Naive thymus-derived CD8-positive, alpha-beta T cell (primary cell): ENCODE results near the gene DOCK3. TPM values are rescaled to one million over a fixed set of nuclear protein-coding genes. Genes with fewer than 3 reads are reported as not detected.
A peak's percentile ranks its signal among the peaks of the same experiment; 100 is the strongest.
"Not testable (repeated sequence)": the region's sequence is repeated elsewhere in the genome, so short reads cannot be mapped to it uniquely, and the experiment has no call there.

Experiments
- ATAC-seq, 2 donors: fragments of 150-1000 bp; cut with Tn5 transposase in 1 of 2; sonication (Bioruptor Pico), chemical (Tn5 transposase) in 1 of 2; 1 replicate in 1 of 2; 2 replicates in 1 of 2; pipeline ENCODE4 v1.10.0; 2021; ENCODE audit warnings: mild to moderate bottlenecking in 2 of 2, moderate library complexity in 2 of 2
- POLR2A ChIA-PET: fragments of 350-600 bp; sonication (Branson Sonifier 250); formaldehyde crosslinking; loops from one replicate; lab custom pipeline; 2021; ENCODE audit warnings: antibody characterized with exemption; lab: Charles Lee
- DNase-seq, 10 donors: peaks; one replicate each; pipeline versions ENCODE4 v3.0.0 to v3.0.0-alpha.2; 2020 to 2022
- H3K27ac Mint-ChIP-seq, 10 donors: one replicate each; pipeline ENCODE4 v1.8.0; 2020 to 2022; ENCODE audit warnings: mild to moderate bottlenecking in 10 of 10, mixed read lengths in 10 of 10, moderate library complexity in 4 of 10, inconsistent platforms in 1 of 10
- H3K27me3 Mint-ChIP-seq, 5 donors: one replicate each; pipeline ENCODE4 v1.8.0; 2021 to 2022; ENCODE audit warnings: mixed read lengths in 5 of 5
- H3K36me3 Mint-ChIP-seq, 3 donors: one replicate each; pipeline ENCODE4 v1.8.0; 2020 to 2022; ENCODE audit warnings: mixed read lengths in 3 of 3, mild to moderate bottlenecking in 2 of 3, inconsistent platforms in 1 of 3
- H3K4me1 Mint-ChIP-seq, 4 donors: one replicate each; pipeline ENCODE4 v1.8.0; 2021 to 2022; ENCODE audit warnings: mixed read lengths in 4 of 4
- H3K4me3 Mint-ChIP-seq, 10 donors: one replicate each; pipeline ENCODE4 v1.8.0; 2020 to 2022; ENCODE audit warnings: mild to moderate bottlenecking in 10 of 10, mixed read lengths in 10 of 10, moderate library complexity in 6 of 10, inconsistent platforms in 1 of 10
- H3K9me3 Mint-ChIP-seq, 9 donors: one replicate each; pipeline ENCODE4 v1.8.0; 2020 to 2022; ENCODE audit warnings: mixed read lengths in 9 of 9, mild to moderate bottlenecking in 3 of 9, inconsistent platforms in 1 of 9, moderate library complexity in 1 of 9
- polyA plus RNA-seq, 3 donors: library from polyadenylated mRNA; unstranded; fragments of 300-500 nt; fragmentation: Illumina TruSeq; gene quantifications; one replicate each; pipeline ENCODE4 v1.2.3, GENCODE V29; 2021
- total RNA-seq, 8 experiments: library from RNA in 2 of 8; stranded (reverse) in 2 of 8; gene quantifications; one replicate each; pipeline ENCODE4 v1.2.3 and lab custom pipeline; 2021 to 2026

Gene DOCK3
- total and polyA plus RNA-seq, 5 experiments from 2014 or later, result 0.14 to 1.9 (median 0.63) TPM

DNA sequence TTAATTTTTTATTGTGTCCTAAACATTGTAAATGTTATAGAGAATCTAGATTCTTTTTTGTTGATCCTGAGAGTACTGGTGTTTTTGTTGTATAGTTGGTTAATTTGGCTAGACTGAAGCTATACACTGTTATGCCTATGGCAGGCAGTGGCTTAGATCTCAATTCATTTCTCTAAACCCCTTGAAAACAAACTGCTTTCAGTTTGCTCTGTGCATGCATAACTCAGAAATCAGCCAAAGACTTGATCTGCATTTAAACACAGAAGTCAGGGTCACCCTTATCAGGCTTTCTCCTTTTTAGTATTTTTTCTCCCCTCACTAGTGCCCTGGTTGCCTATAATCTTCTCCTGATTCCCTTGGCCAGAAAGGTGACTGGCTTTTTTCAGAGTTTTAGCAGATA, 360.9 kb downstream of the DOCK3 start:
- DNase-seq (no peak), ATAC-seq (no peak)
- Mint-ChIP-seq H3K4me1 (peaks cover 0 to 8% (median 2%) of the 10 kb centered on the region in 4 donors), H3K27ac (no peak overlapping the region), H3K9me3 (peaks cover 0 to 13% (median 4%) of the 10 kb centered on the region in 9 donors), H3K36me3 (peaks cover 0 to 13% (median 6%) of the 10 kb centered on the region in 3 donors), H3K4me3 (no peak overlapping the region), H3K27me3 (peaks cover 0 to 2% (median 0%) of the 10 kb centered on the region in 5 donors)
- POLR2A ChIA-PET, result no interaction called here

DNA sequence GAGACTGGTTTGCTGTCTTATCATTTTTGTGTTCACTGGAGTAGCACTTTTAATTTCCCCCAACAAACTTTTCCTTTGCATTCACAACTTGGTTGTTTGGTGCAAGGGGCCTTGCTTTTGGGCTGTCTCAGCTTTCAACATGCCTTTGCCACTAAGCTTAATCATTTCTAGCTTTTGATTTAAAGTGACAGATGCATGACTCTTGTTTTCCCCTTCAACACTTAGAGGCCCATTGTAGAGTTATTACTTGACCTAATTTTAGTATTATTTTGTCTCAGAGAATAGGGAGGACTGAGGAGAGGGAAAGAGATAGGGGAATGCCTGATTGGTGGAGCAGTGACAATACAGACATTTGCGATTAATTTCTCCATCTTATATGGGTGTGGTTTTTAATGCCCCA, 370.3 kb downstream of the DOCK3 start:
- Mint-ChIP-seq H3K9me3 (no peaks in the 10 kb centered on the region), H3K36me3 (no peaks in the 10 kb centered on the region), H3K4me3 (no peak overlapping the region), H3K27me3 (peaks cover 0 to 4% (median 0%) of the 10 kb centered on the region in 5 donors), H3K4me1 (peaks cover 0 to 6% (median 0%) of the 10 kb centered on the region in 4 donors), H3K27ac (peak overlapping the region in 1 of 10 donors; percentile 29)
- ATAC-seq, result no peak
- POLR2A ChIA-PET, result interaction anchor here (0.7 to 0.8 kb wide), 2 partner anchors 20 to 23 kb away, joined by 3 to 4 read pairs; no protein-coding TSS in a partner anchor
- no peak for DNase-seq

DNA sequence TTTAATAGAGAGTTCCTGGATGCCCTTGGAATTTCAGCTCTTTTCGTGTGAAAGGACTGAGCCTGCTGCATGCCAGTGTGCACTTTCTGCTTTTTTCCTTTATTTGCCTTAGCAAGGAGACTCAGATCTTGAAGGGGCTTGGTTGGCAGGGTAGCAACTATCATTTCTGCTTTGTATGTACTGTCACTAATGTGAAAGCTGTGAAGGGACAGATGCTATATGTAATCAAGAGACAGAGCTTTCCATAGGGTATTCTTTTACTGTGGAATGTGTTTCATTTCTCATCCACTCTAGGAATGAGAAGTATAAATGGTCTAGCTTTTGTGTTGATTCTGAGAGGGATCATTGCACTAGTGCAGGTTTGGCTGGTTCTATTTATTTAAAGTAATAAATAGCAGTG, 377.8 kb downstream of the DOCK3 start:
- POLR2A ChIA-PET, result interaction anchor here (0.6 to 0.7 kb wide), 2 partner anchors 31 to 219 kb away, joined by 4 to 5 read pairs; no protein-coding TSS in a partner anchor
- peak overlapping the region in 1 of 10 donors; percentile 38 for H3K27ac Mint-ChIP-seq
- ATAC-seq, result no peak

DNA sequence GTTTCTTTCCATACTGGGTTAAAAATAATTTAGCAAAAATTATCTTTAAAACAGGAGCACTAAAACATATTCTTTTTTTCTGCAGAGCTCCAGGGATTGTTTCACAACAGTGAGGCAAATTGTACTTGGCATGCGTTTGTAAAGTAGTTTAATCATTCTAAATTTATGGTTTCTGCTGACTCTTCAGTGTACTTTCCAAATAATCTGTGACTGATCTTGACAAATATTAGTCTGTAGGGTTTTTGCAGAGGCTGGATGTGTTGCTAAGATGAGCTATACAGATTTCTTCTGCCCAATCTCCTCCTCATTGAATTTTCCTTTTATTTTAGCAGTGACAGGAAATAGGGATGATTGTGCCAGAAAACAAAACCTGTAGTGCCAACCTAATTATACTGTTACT, 382.4 kb downstream of the DOCK3 start:
- ATAC-seq (no peak), DNase-seq (no peak)
- H3K4me1 Mint-ChIP-seq, result peaks cover 0 to under 1% (median 0%) of the 10 kb centered on the region in 4 donors
- no peak overlapping the region for H3K27ac Mint-ChIP-seq
- H3K36me3 Mint-ChIP-seq, result no peaks in the 10 kb centered on the region
- no peak overlapping the region for H3K4me3 Mint-ChIP-seq
- POLR2A ChIA-PET, result no interaction called here
- H3K9me3 Mint-ChIP-seq, result no peaks in the 10 kb centered on the region
- peaks cover 0 to 3% (median 0%) of the 10 kb centered on the region in 5 donors for H3K27me3 Mint-ChIP-seq

More for the DNA sequence above, 377.8 kb downstream of the DOCK3 start:
- H3K36me3 Mint-ChIP-seq, result no peaks in the 10 kb centered on the region
- H3K9me3 Mint-ChIP-seq, result no peaks in the 10 kb centered on the region
- H3K4me3 Mint-ChIP-seq, result no peak overlapping the region
- peaks cover 0 to 2% (median 0%) of the 10 kb centered on the region in 5 donors for H3K27me3 Mint-ChIP-seq
- no peaks in the 10 kb centered on the region for H3K4me1 Mint-ChIP-seq
- no peak for DNase-seq

DNA sequence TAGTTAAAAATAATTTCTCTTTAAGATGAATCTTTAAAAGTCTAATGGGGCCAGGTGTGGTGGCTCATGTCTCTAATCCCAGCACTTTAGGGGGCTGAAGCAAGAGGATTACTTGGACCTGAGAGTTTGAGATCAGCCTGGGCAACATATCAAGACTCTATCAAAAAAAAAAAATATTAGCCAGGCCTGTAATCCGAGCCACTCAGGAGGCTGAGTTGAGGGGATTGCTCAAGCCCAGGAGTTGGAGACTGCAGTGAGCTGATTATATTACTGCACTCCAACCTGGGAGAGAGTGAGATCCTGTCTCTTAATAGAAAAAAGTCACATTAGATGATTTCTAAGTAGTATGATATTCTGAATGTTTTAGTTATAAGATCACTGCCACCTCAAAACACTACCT, 388.3 kb downstream of the DOCK3 start:
- H3K36me3 Mint-ChIP-seq, result peaks cover 0 to 8% (median 0%) of the 10 kb centered on the region in 3 donors
- H3K27ac Mint-ChIP-seq, result no peak overlapping the region
- peaks cover 0 to 3% (median 0%) of the 10 kb centered on the region in 5 donors for H3K27me3 Mint-ChIP-seq
- no peak overlapping the region for H3K4me3 Mint-ChIP-seq
- POLR2A ChIA-PET, result no interaction called here
- ATAC-seq, result no peak
- peaks cover 0 to 1% (median 0%) of the 10 kb centered on the region in 4 donors for H3K4me1 Mint-ChIP-seq
- no peak for DNase-seq
- H3K9me3 Mint-ChIP-seq, result no peaks in the 10 kb centered on the region

DNA sequence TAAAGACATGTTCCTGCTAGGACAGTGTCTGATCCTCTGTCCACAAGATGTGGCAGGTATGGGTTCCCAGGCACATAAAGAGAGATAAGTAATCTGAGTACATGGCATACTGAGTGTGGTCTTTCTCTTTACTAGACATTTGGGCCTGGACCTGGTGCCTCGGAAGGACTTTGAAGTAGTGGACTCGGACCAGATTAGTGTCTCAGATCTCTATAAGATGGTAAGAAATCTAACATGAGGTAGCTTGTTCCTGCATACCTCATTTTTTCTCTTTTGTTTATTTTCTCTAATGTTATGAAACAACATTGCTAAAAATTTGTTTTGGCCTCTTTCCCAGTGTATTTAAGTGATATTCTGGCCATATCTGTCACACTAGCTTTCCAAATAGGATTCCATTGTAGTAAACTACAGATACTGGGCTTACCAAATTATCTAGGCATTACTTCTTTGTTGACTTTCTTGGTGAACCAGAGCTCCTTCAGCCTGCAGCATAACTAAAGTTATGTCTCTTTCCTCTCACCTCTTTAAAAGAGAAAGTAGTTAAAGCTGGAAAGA, 400.6 kb downstream of the DOCK3 start:
- Mint-ChIP-seq H3K27me3 (no peaks in the 10 kb centered on the region), H3K36me3 (no peaks in the 10 kb centered on the region), H3K4me3 (no peak overlapping the region), H3K4me1 (no peaks in the 10 kb centered on the region), H3K27ac (no peak overlapping the region), H3K9me3 (no peaks in the 10 kb centered on the region)
- ATAC-seq (no peak), DNase-seq (no peak)
- POLR2A ChIA-PET, result no interaction called here

DNA sequence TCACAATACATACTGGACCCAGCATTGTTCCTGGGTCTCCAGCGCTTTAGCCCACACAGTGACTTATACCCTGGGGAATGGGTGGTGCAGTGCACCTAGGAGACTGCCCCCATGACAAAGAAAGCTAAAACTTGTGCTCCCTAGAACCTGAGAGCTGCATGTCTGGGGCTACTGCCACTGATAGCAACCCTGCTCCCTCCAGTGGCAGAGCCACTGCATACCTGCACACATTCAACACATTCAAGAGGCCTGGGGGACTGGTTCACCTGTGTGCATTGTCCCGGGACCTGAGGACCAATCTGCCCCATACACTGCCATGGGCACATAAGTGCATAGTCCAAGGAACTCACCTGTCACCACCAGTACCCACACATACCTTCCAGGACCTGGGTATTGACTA, 407.6 kb downstream of the DOCK3 start:
- Mint-ChIP-seq H3K4me3 (no peak overlapping the region), H3K27me3 (no peaks in the 10 kb centered on the region), H3K9me3 (peaks cover 12 to 44% (median 40%) of the 10 kb centered on the region in 9 donors), H3K4me1 (no peaks in the 10 kb centered on the region), H3K36me3 (peaks cover 0 to 45% (median 32%) of the 10 kb centered on the region in 3 donors), H3K27ac (peak overlapping the region in 1 of 10 donors; percentile 27)
- no peak for DNase-seq
- no peak for ATAC-seq
- POLR2A ChIA-PET, result no interaction called here

DNA sequence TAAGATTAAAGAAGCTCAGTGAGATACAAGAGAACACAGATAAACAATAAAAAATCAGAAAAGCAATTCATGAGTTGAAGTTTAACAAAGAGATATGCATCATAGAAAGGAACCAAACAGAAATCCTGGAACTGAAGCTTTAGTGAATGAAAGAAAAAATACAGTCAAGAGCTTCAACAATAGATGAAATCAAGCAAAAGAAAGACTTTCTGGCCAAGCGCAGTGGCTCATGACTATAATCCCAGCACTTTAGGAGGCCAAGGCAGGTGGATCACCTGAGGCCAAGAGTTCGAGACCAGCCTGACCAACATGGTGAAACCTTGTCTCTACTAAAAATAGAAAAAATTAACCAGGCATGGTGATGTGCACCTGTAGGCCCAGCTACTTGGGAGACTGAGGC, 408.8 kb downstream of the DOCK3 start:
- H3K4me1 Mint-ChIP-seq, result no peaks in the 10 kb centered on the region
- H3K36me3 Mint-ChIP-seq, result peaks cover 0 to 49% (median 32%) of the 10 kb centered on the region in 3 donors
- H3K27ac Mint-ChIP-seq, result no peak overlapping the region
- H3K4me3 Mint-ChIP-seq, result no peak overlapping the region
- no peak for ATAC-seq
- POLR2A ChIA-PET, result interaction anchor here (0.6 kb wide), 1 partner anchor 31 kb away, joined by 5 read pairs; no protein-coding TSS in a partner anchor
- H3K9me3 Mint-ChIP-seq, result peaks cover 12 to 45% (median 40%) of the 10 kb centered on the region in 9 donors
- no peak for DNase-seq
- no peaks in the 10 kb centered on the region for H3K27me3 Mint-ChIP-seq

DNA sequence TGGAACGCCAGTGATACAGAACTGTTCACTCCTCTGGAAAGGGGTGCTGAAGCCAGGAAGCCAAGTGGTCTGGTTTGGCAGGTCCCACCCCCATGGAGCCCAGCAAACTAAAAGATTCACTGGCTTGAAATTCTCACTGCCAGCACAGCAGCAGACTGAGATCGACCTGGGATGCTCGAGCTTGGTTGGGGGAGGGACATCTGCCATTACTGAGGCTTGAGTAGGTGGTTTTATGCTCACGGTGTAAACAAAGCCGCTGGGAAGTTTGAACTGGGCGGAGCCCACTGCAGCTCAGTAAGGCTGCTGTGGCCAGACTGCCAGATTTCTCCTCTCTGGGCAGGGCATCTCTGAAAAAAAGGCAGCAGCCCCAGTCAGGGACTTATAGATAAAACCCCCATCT, 417.4 kb downstream of the DOCK3 start:
- DNase-seq, H3K4me1 Mint-ChIP-seq, H3K4me3 Mint-ChIP-seq, ATAC-seq, H3K27me3 Mint-ChIP-seq, POLR2A ChIA-PET: not testable (repeated sequence)
- peaks cover 0 to 29% (median 14%) of the 10 kb centered on the region in 9 donors for H3K9me3 Mint-ChIP-seq
- peak overlapping the region in 1 of 10 donors; percentile 37 for H3K27ac Mint-ChIP-seq
- H3K36me3 Mint-ChIP-seq, result peaks cover 6 to 24% (median 23%) of the 10 kb centered on the region in 3 donors

DNA sequence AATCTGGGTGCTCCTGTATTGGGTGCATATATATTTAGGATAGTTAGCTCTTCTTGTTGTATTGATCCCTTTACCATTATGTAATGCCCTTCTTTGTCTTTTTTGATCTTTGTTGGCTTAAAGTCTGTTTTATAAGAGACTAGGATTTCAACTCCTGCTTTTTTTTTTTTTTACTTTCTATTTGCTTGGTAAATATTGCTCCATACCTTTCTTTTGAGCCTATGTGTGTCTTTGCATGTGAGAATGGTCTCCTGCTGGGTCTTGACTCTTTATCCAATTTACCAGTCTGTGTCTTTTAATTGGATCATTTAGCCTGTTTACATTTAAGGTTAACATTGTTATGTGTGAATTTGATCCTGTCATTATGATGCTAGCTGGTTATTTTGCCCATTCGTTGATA, 420.1 kb downstream of the DOCK3 start:
- H3K27me3 Mint-ChIP-seq, POLR2A ChIA-PET, H3K27ac Mint-ChIP-seq, ATAC-seq, DNase-seq, H3K4me3 Mint-ChIP-seq: not testable (repeated sequence)
- Mint-ChIP-seq H3K4me1 (peaks cover 0 to 12% (median 7%) of the 10 kb centered on the region in 4 donors), H3K36me3 (peaks cover 6 to 24% (median 19%) of the 10 kb centered on the region in 3 donors), H3K9me3 (peaks cover 0 to 26% (median 13%) of the 10 kb centered on the region in 9 donors)

DNA sequence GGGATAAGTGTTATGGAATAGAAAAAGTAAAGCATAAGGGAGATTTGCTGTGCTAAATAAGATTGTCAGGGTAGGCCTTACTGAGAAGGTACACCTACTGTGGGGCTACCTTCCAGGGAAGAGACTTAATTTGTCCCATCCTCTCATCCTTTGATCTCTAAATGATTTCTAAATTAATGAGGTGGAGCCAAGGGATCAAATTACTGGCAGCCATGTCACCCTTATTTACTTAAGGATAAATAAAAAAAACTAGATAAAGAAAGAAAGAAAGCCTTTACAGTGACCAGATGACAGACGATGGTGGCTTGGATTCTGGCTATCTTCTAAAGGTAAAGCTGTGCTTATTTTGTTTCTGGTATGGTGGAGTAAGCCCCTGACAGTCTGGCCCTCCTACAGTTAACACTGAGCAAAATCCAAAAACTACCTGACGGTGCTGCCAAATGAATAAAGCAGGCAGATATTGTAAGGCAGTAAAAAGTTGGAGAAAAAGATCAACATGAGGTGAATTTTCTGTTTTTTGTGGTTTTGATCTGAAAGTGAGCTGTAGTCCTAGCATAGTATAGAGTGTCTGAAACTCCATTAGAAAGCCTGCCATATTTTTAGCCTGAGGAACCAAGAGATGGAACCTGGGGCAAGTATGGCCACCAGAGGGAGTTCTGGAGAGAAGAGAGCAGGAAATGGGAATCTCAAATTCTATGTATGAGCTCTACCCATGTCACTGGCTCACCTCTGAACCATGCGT, 425.2 kb downstream of the DOCK3 start:
- H3K36me3 Mint-ChIP-seq, result peaks cover 6 to 15% (median 12%) of the 10 kb centered on the region in 3 donors
- POLR2A ChIA-PET, result no interaction called here
- H3K9me3 Mint-ChIP-seq, result peaks cover 0 to 17% (median 8%) of the 10 kb centered on the region in 9 donors
- DNase-seq (no peak), ATAC-seq (no peak)
- peak overlapping the region in 5 of 10 donors; percentile 2 to 61 (median 35) for H3K27ac Mint-ChIP-seq
- peaks cover 3 to 19% (median 11%) of the 10 kb centered on the region in 4 donors for H3K4me1 Mint-ChIP-seq
- no peaks in the 10 kb centered on the region for H3K27me3 Mint-ChIP-seq
- no peak overlapping the region for H3K4me3 Mint-ChIP-seq

DNA sequence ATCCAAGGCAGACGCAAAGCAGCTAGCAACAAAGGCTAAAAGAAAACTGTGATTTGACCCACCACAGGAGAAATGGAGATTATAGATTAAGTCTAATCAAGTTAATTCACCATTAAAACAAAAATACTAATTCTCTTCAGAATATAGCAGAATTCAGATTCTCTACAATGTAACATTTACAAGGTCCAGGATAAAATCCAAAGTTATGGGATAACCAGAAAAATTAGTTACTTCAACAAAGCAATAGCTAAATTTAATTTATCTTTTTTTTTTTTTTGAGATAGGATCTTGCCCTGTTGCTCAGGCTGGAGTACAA, 425.8 kb downstream of the DOCK3 start:
- H3K36me3 Mint-ChIP-seq, result peaks cover 6 to 13% (median 8%) of the 10 kb centered on the region in 3 donors
- peak overlapping the region in 1 of 10 donors; percentile 25 for H3K27ac Mint-ChIP-seq
- POLR2A ChIA-PET, result no interaction called here
- H3K27me3 Mint-ChIP-seq, result no peaks in the 10 kb centered on the region
- no peak overlapping the region for H3K4me3 Mint-ChIP-seq
- DNase-seq, result no peak
- H3K9me3 Mint-ChIP-seq, result peaks cover 0 to 13% (median 6%) of the 10 kb centered on the region in 9 donors
- ATAC-seq, result no peak
- H3K4me1 Mint-ChIP-seq, result peaks cover 3 to 19% (median 11%) of the 10 kb centered on the region in 4 donors

DNA sequence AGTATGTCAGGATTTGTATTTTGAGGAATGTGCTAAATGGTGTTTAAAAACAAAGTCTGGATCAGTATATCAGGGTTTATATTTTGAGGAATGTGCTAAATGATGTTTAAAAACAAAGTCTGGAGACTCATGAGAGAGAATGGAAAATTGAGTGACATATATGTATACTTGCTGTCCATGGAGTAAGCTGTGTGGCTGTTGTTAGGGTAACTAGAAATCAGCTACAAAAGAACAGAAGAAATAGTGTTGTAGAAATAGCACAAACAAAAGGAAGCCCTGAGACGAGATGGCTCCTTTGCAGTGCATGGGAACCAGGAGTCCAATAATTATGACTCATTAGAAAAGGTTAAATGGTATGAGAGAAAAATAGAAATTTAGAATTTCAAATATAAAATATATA, 427.7 kb downstream of the DOCK3 start:
- no peak overlapping the region for H3K4me3 Mint-ChIP-seq
- peaks cover 0 to 11% (median 9%) of the 10 kb centered on the region in 3 donors for H3K36me3 Mint-ChIP-seq
- no peak overlapping the region for H3K27ac Mint-ChIP-seq
- peaks cover 0 to 11% (median 6%) of the 10 kb centered on the region in 9 donors for H3K9me3 Mint-ChIP-seq
- H3K27me3 Mint-ChIP-seq, result no peaks in the 10 kb centered on the region
- no peak for DNase-seq
- H3K4me1 Mint-ChIP-seq, result peaks cover 2 to 19% (median 10%) of the 10 kb centered on the region in 4 donors
- POLR2A ChIA-PET, result no interaction called here
- no peak for ATAC-seq
